NB4 (cell line): ENCODE results near the gene MAT1A.
"Not testable (repeated sequence)": the region's sequence is repeated elsewhere in the genome, so short reads cannot be mapped to it uniquely, and the experiment has no call there.

Source experiments
- CTCF ChIP-seq: IDR thresholded peaks from one replicate; pipeline ENCODE4 v1.5.1; 2012; ENCODE audit warnings: low read depth, low read length
- MAX ChIP-seq: IDR thresholded peaks from 2 replicates; pipeline ENCODE4 v1.6.1; 2011; ENCODE audit warnings: low read depth, low read length
- POLR2A ChIP-seq: IDR thresholded peaks from 2 replicates; pipeline ENCODE4 v1.6.1; 2011; ENCODE audit warnings: mild to moderate bottlenecking; ENCODE audit not compliant: insufficient read length; ENCODE audit errors: extremely low read depth

GRCh38 chr10:80233871-80234270 is 55.6 kb downstream of the MAT1A start:
- TF ChIP-seq CTCF, POLR2A, MAX: not testable (repeated sequence)
